Hematopoietic multipotent progenitor cell treated with erythropoietin and hydrocortisone succinate and interleukin-3 and kit ligand, for 4 days (in vitro differentiated cells): ENCODE measurements around the gene MEF2C.
A peak's percentile ranks its signal among the peaks of the same experiment; 100 is the strongest.
"Not testable (repeated sequence)": the region's sequence is repeated elsewhere in the genome, so short reads cannot be mapped to it uniquely, and the experiment has no call there.

ENCODE experiments used
- DNase-seq: peaks from one replicate; pipeline ENCODE4 v3.0.0-alpha.2; 2015

MEF2C gene

GRCh38 chr5:88798933-88799332 is 84.1 kb downstream of the MEF2C start:
- not testable (repeated sequence) for DNase-seq

- DNase-seq, result not testable (repeated sequence)
Measured at GRCh38 chr5:88793797-88794196, 89.2 kb downstream of the MEF2C start.

- DNase-seq, result no peak
Measured at GRCh38 chr5:88792144-88792840, 90.7 kb downstream of the MEF2C start.

GRCh38 chr5:88787856-88788255 is 95.1 kb downstream of the MEF2C start:
- no peak for DNase-seq

GRCh38 chr5:88786789-88787188 is 96.2 kb downstream of the MEF2C start:
- no peak for DNase-seq

GRCh38 chr5:88785746-88786565 is 97.0 kb downstream of the MEF2C start:
- DNase-seq, result peak; percentile 75

- DNase-seq, result peak; percentile 37
Measured at GRCh38 chr5:88782571-88782970, 100.4 kb downstream of the MEF2C start.

- peak; percentile 52 for DNase-seq
Measured at GRCh38 chr5:88780736-88781135, 102.2 kb downstream of the MEF2C start.

GRCh38 chr5:88778736-88779135 is 104.2 kb downstream of the MEF2C start:
- peak; percentile 72 for DNase-seq

- DNase-seq, result no peak
Measured at GRCh38 chr5:88776692-88777091, 106.3 kb downstream of the MEF2C start.

GRCh38 chr5:88772831-88773230 is 110.2 kb downstream of the MEF2C start:
- DNase-seq, result no peak

- no peak for DNase-seq
Measured at GRCh38 chr5:88772047-88772446, 110.9 kb downstream of the MEF2C start.

- no peak for DNase-seq
Measured at GRCh38 chr5:88770276-88771257, 112.4 kb downstream of the MEF2C start.

- no peak for DNase-seq
Measured at GRCh38 chr5:88769165-88769564, 113.8 kb downstream of the MEF2C start.

GRCh38 chr5:88768411-88768810 is 114.6 kb downstream of the MEF2C start:
- no peak for DNase-seq

GRCh38 chr5:88765798-88766197 is 117.2 kb downstream of the MEF2C start:
- DNase-seq, result no peak

- DNase-seq, result no peak
Measured at GRCh38 chr5:88765171-88765570, 117.8 kb downstream of the MEF2C start.

GRCh38 chr5:88761939-88762338 is 121.0 kb downstream of the MEF2C start:
- DNase-seq, result no peak

- DNase-seq, result no peak
Measured at GRCh38 chr5:88761269-88761850, 121.6 kb downstream of the MEF2C start.

- no peak for DNase-seq
Measured at GRCh38 chr5:88760527-88760926, 122.5 kb downstream of the MEF2C start.

- no peak for DNase-seq
Measured at GRCh38 chr5:88758591-88758990, 124.4 kb downstream of the MEF2C start.

- DNase-seq, result no peak
Measured at GRCh38 chr5:88758184-88758583, 124.8 kb downstream of the MEF2C start.

- DNase-seq, result no peak
Measured at GRCh38 chr5:88756953-88757352, 126.0 kb downstream of the MEF2C start.
